GM12873 (cell line): ENCODE results near the gene LRCH4.

Experiments used
- CTCF ChIP-seq: IDR thresholded peaks from 2 replicates; pipeline ENCODE4 v1.5.1; 2012; ENCODE audit warnings: low read depth, mild to moderate bottlenecking, moderate library complexity, low read length, control low read depth; ENCODE audit not compliant: insufficient read depth; ENCODE audit errors: missing control alignments

Gene LRCH4

GRCh38 chr7:100623951-100624824 lies 38.3 kb upstream of the LRCH4 start:
- no peak for TF ChIP-seq CTCF

GRCh38 chr7:100621554-100621953 lies 35.6 kb upstream of the LRCH4 start:
- TF ChIP-seq CTCF = no peak

GRCh38 chr7:100620804-100621203 lies 34.9 kb upstream of the LRCH4 start:
- no peak for TF ChIP-seq CTCF

GRCh38 chr7:100620239-100620638 lies 34.3 kb upstream of the LRCH4 start:
- TF ChIP-seq CTCF = no peak

GRCh38 chr7:100614308-100614861 lies 28.5 kb upstream of the LRCH4 start:
- no peak for TF ChIP-seq CTCF

GRCh38 chr7:100613412-100614175 lies 27.7 kb upstream of the LRCH4 start:
- no peak for TF ChIP-seq CTCF
